Ishikawa (cell line): Measurements from ENCODE around the gene CHI3L2.

Source experiments
- CREB1 ChIP-seq: IDR thresholded peaks from 2 replicates; pipeline ENCODE4 v1.6.1; 2012; ENCODE audit warnings: low read depth
- EP300 ChIP-seq: IDR thresholded peaks from 2 replicates; pipeline ENCODE4 v1.6.1; 2012; ENCODE audit warnings: borderline replicate concordance
- FOXM1 ChIP-seq: IDR thresholded peaks from 2 replicates; pipeline ENCODE4 v1.6.1; 2012; ENCODE audit warnings: low read depth, borderline replicate concordance
- NFIC ChIP-seq: IDR thresholded peaks from 2 replicates; pipeline ENCODE4 v1.6.1; 2012
- RAD21 ChIP-seq: IDR thresholded peaks from 2 replicates; pipeline ENCODE4 v1.6.1; 2012; ENCODE audit warnings: low read depth
- REST ChIP-seq: IDR thresholded peaks from 2 replicates; pipeline ENCODE4 v1.6.1; 2012; ENCODE audit warnings: low read depth, mild to moderate bottlenecking
- TAF1 ChIP-seq: IDR thresholded peaks from 2 replicates; pipeline ENCODE4 v1.6.1; 2012; ENCODE audit warnings: low read depth, mild to moderate bottlenecking
- USF1 ChIP-seq: IDR thresholded peaks from 2 replicates; pipeline ENCODE4 v1.6.1; 2012
- YY1 ChIP-seq: IDR thresholded peaks from 2 replicates; pipeline ENCODE4 v1.6.1; 2012; ENCODE audit warnings: low read depth
- TF ChIP-seq, protein P1 (sequence below): IDR thresholded peaks from 2 replicates; pipeline ENCODE4 v1.6.1; 2012

DNA sequence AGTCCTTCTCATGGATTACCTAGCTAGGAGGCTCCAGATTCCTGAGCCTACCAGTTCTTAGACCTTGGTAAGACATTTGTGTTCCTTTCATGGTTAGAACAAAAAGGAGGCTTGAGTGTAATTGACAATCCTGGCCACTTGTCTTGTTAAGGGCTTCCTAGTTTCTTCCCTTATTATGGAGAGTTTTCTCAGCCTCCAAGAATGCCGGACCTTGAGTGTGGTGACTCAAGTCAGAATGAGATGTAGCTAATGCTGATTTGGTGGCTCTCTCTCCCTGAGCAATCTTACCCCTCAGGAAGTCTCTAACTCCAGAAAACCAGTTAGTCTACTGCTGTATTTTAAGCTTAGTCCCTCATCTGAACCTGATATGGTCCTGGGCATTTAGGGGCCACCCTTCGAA, 14.3 kb downstream of the CHI3L2 start:
- TF ChIP-seq TAF1 (no peak), RAD21 (no peak), FOXM1 (no peak), NFIC (no peak), CREB1 (no peak), USF1 (no peak), YY1 (no peak), REST (no peak), EP300 (no peak)
- TF ChIP-seq, protein P1, sequence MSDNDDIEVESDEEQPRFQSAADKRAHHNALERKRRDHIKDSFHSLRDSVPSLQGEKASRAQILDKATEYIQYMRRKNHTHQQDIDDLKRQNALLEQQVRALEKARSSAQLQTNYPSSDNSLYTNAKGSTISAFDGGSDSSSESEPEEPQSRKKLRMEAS = no peak
